Thyroid gland (tissue), 4 donors: ENCODE results near the gene ARHGEF4. TPM values are rescaled to one million over a fixed set of nuclear protein-coding genes. Genes with fewer than 3 reads are reported as not detected.

Source experiments
- DNase-seq, 2 donors: peaks; one replicate each; pipeline ENCODE4 v3.0.0-alpha.2; 2019
- H3K27ac ChIP-seq, 3 donors: fragments of 200-600 bp; sonication (generic); 1 replicate in 2 of 3; 2 replicates in 1 of 3; pipeline ENCODE4 v1.5.1; 2016 to 2019; ENCODE audit warnings: mild to moderate bottlenecking in 1 of 3, moderate library complexity in 1 of 3
- H3K27me3 ChIP-seq: fragments of 200-600 bp; sonication (generic); one replicate; pipeline ENCODE4 v1.5.1; 2019
- H3K36me3 ChIP-seq, 2 donors: fragments of 200-600 bp; sonication (generic); one replicate each; pipeline ENCODE4 v1.5.1; 2016 to 2019
- H3K4me1 ChIP-seq, 2 donors: fragments of 200-600 bp; sonication (generic); one replicate each; pipeline ENCODE4 v1.5.1; 2017 to 2019
- H3K4me3 ChIP-seq, 3 donors: fragments of 200-600 bp; sonication (generic); replicated peaks in 1 of 3; 1 replicate in 2 of 3; 2 replicates in 1 of 3; pipeline ENCODE4 v1.5.1; 2016; ENCODE audit warnings: mild to moderate bottlenecking in 1 of 3
- H3K9me3 ChIP-seq: fragments of 200-600 bp; sonication (generic); one replicate; pipeline ENCODE4 v1.5.1; 2017
- POLR2A ChIP-seq, 2 donors: fragments of 450-650 bp; IDR thresholded peaks; one replicate each; pipeline ENCODE4 v1.6.1; 2017; ENCODE audit warnings: antibody characterized with exemption in 2 of 2, mild to moderate bottlenecking in 2 of 2, moderate library complexity in 1 of 2
- WGBS, 2 donors: methylation state at CpG; one replicate each; pipeline ENCODE4 v1.1.5; 2017; 5-methylcytosine and 5-hydroxymethylcytosine counted together
- intact Hi-C: fragments of 100-400 bp; cut with DNase I; formaldehyde crosslinking; loops from one replicate; pipeline ENCODE4 v1.15.1; 2023
- total RNA-seq, 4 donors: library from RNA; depleted of rRNA; stranded (reverse); fragments of >200 nt; gene quantifications; one replicate each; pipeline ENCODE4 v1.2.3, GENCODE V29; 2016
- TF ChIP-seq, protein P1 (sequence below), 6 experiments: fragments of 200-600 bp in 3 of 6; fragments of 450-650 bp in 3 of 6; sonication (generic) in 3 of 6; IDR thresholded peaks; one replicate each; pipeline ENCODE4 v1.5.1; 2016 to 2019; ENCODE audit warnings: antibody characterized with exemption in 6 of 6, mild to moderate bottlenecking in 2 of 6, inconsistent platforms in 1 of 6, moderate library complexity in 1 of 6

Gene ARHGEF4
- total RNA-seq, 4 donors from 2014 or later, result 15.6 to 24.3 (median 22.5) TPM

DNA sequence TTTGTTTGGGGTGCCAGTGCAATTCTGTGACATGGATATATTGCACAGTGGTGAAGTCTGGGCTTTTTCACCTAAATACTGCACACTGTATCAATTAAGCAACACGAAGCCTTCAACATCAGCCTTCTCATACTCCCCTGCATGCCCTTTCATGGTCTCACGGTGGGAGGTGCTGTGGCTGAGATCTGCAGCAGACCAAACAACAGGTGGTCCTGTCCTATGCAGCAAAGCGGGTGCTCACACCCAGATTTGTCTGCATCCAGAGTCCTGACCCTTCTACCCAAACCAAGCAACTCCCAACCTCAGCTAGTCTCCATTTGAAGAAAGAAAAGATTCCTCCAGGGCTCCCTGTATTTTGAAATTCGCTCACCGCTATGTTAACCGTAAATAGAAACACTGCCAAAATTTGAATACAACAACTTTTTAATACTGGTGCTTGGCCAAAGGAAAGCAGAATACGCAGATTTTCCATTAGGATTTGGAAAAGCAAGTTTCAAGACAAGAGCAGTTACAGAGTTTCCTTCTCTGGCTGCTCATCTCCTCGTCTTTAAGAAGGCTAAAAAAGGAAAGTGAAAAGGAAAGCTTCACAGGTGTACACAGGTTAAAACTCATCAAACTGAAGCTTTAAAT, 221.6 kb downstream of the ARHGEF4 start:
- Histone ChIP-seq H3K4me3 (no peak overlapping the region), H3K36me3 (peaks cover 16 to 18% of the 10 kb centered on the region in 2 donors), H3K4me1 (peaks cover 25 to 30% of the 10 kb centered on the region in 2 donors), H3K9me3 (no peaks in the 10 kb centered on the region), H3K27me3 (no peaks in the 10 kb centered on the region), H3K27ac (no peak overlapping the region)
- WGBS, 2 donors, result 86 to 90% methylated on average over 8 of the region's 8 CpGs
- no peak for DNase-seq
- intact Hi-C loops, result no loop called here
- TF ChIP-seq POLR2A (IDR thresholded peaks at IDR 0.05), result no peak
- TF ChIP-seq, protein P1, sequence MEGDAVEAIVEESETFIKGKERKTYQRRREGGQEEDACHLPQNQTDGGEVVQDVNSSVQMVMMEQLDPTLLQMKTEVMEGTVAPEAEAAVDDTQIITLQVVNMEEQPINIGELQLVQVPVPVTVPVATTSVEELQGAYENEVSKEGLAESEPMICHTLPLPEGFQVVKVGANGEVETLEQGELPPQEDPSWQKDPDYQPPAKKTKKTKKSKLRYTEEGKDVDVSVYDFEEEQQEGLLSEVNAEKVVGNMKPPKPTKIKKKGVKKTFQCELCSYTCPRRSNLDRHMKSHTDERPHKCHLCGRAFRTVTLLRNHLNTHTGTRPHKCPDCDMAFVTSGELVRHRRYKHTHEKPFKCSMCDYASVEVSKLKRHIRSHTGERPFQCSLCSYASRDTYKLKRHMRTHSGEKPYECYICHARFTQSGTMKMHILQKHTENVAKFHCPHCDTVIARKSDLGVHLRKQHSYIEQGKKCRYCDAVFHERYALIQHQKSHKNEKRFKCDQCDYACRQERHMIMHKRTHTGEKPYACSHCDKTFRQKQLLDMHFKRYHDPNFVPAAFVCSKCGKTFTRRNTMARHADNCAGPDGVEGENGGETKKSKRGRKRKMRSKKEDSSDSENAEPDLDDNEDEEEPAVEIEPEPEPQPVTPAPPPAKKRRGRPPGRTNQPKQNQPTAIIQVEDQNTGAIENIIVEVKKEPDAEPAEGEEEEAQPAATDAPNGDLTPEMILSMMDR (IDR thresholded peaks at IDR 0.05), result no peak

DNA sequence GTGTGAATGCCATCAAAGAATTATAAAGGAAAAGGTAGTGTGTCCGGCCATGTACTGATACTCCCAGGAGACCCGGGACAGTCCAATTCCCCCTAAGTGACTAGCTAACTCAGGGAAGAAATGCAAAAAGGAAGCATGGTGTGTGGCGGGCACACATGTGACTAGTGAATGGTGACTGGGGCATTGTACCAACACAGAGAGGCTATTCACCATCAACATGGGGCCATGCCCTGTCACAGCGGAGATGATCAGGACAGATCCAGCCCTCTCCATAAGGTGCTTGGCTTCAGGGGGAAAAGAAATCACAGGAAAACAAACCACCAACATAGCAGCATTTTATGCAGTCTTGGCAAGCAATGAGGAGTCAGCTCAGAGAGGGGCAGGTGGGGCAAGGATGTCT, 222.2 kb downstream of the ARHGEF4 start:
- intact Hi-C loops, result no loop called here
- Histone ChIP-seq H3K4me3 (no peak overlapping the region), H3K36me3 (peaks cover 16 to 17% of the 10 kb centered on the region in 2 donors), H3K4me1 (peaks cover 25 to 32% of the 10 kb centered on the region in 2 donors), H3K27me3 (no peaks in the 10 kb centered on the region), H3K9me3 (no peaks in the 10 kb centered on the region), H3K27ac (no peak overlapping the region)
- 94 to 95% methylated on average over 4 of the region's 4 CpGs for WGBS, 2 donors
- TF ChIP-seq, protein P1 (IDR thresholded peaks at IDR 0.05), result no peak
- no peak for TF ChIP-seq POLR2A (IDR thresholded peaks at IDR 0.05)
- DNase-seq, result no peak

DNA sequence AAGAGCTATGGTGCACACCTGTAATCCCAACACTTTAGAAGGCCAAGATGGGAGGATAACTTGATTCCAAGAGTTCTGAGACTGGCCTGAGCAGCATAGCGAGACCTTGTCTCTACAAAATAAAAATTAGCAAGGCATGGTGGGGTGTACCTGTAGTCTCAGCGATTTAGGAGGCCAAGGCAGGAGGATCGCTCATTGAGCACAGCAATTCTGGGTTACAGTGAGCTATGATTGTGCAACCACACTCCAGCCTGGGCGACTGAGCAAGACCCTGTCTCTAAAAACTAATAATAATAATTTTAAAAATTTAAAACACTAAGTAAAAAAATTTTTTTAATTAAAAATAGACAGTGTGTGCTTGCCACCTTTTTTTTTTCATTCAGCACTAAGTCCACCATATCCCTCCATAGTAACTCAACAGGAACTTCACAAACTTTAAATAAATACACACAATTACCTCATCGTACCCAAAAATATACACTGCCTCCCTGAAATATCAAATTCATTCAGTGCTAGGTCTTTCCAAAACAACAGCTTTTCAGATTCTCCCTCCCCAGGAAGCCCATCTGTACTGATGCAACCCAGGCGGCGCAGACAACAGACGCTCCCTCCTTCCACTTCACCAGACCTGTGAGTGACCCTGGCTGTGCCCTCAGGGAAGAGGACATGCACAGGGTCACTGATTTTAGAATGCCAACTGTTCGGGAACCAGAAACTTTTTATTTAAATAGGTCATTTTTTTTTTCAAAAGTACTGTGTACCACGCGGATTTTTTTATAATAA, 227.0 kb downstream of the ARHGEF4 start:
- Histone ChIP-seq H3K4me1 (peaks cover 29 to 33% of the 10 kb centered on the region in 2 donors), H3K9me3 (no peaks in the 10 kb centered on the region), H3K27ac (no peak overlapping the region), H3K36me3 (peaks cover 0 to 5% of the 10 kb centered on the region in 2 donors), H3K27me3 (no peaks in the 10 kb centered on the region), H3K4me3 (no peak overlapping the region)
- DNase-seq, result no peak
- WGBS, 2 donors, result 81 to 89% methylated on average over 11 of the region's 11 CpGs
- TF ChIP-seq POLR2A (IDR thresholded peaks at IDR 0.05), result no peak
- TF ChIP-seq, protein P1 (IDR thresholded peaks at IDR 0.05), result no peak
- intact Hi-C loops, result no loop called here

DNA sequence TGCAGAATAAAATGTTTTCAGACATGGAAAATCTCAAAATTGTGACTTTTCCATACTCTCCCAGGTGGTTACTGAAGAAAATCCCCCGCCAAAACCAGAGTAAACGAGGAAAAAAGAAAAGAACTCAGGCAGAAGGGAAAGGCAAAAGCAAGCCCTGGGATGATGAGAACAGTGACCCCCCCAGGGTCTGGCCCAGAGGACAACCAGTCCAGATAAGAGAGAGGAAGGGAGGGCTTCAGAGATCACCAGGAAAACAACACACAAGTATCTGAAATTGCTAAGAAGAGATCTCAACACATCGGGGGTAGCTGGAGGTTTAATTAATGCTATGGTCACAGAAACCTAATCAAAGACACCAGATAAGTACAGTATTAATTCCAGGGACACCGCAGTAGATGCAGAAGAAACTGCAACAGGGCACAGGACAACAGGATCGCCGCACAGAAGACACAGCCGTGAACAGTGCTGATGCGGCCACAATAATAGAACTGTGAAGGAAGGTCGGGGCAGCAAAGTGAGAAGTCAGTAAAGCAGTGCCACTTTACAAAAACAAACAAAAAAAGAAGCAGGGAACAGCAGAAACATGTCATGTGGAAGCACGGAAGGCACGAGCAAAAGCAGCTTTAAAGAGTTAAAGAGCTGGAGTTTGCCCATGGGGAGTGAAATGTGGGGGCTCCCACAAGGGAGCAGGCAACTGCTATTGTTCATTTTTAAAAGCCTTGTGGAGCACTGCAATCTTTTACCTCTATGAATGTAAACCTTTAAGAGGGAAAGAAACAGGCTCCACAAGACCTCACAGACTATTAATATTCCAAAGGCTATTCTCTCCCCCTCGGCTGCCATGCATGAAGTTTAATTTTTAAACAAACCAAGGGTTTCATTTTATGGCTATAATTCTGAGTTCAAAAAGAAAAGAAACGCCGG, 228.1 kb downstream of the ARHGEF4 start:
- no peaks in the 10 kb centered on the region for H3K9me3 ChIP-seq
- H3K36me3 ChIP-seq, result peaks cover 0 to 5% of the 10 kb centered on the region in 2 donors
- intact Hi-C loops, result no loop called here
- H3K4me3 ChIP-seq, result no peak overlapping the region
- H3K27ac ChIP-seq, result no peak overlapping the region
- H3K27me3 ChIP-seq, result no peaks in the 10 kb centered on the region
- H3K4me1 ChIP-seq, result peaks cover 29 to 33% of the 10 kb centered on the region in 2 donors
- WGBS, 2 donors, result 57 to 62% methylated on average over 14 of the region's 14 CpGs
- TF ChIP-seq POLR2A (IDR thresholded peaks at IDR 0.05), result no peak
- TF ChIP-seq, protein P1 (IDR thresholded peaks at IDR 0.05), result no peak
- no peak for DNase-seq
